Amniotic epithelial cell (primary cell): Measurements from ENCODE around the gene APOL6.
A peak's percentile ranks its signal among the peaks of the same experiment; 100 is the strongest.
"Not testable (repeated sequence)": the region's sequence is repeated elsewhere in the genome, so short reads cannot be mapped to it uniquely, and the experiment has no call there.

Source experiments
- DNase-seq: peaks from one replicate; pipeline ENCODE4 v3.0.0-alpha.2; 2010; ENCODE audit warnings: low read depth

The APOL6 gene

GRCh38 chr22:35677460-35678187, 29.4 kb downstream of the APOL6 start:
- DNase-seq = no peak

GRCh38 chr22:35678836-35679235, 30.6 kb downstream of the APOL6 start:
- DNase-seq = no peak

- peak; percentile 21 for DNase-seq
These were observed 31.2 kb downstream of the APOL6 start for GRCh38 chr22:35679492-35679891.

GRCh38 chr22:35681454-35682052, 33.3 kb downstream of the APOL6 start:
- DNase-seq = no peak

- no peak for DNase-seq
These were observed 35.3 kb downstream of the APOL6 start for GRCh38 chr22:35683560-35683959.

- DNase-seq = peak; percentile 75
These were observed 36.0 kb downstream of the APOL6 start for GRCh38 chr22:35684270-35684700.

GRCh38 chr22:35684732-35685131, 36.5 kb downstream of the APOL6 start:
- DNase-seq = no peak

- DNase-seq = peak; percentile 19
These were observed 37.5 kb downstream of the APOL6 start for GRCh38 chr22:35685731-35686130.

- DNase-seq = no peak
These were observed 38.1 kb downstream of the APOL6 start for GRCh38 chr22:35686298-35686697.

GRCh38 chr22:35687461-35687860, 39.2 kb downstream of the APOL6 start:
- no peak for DNase-seq

- DNase-seq = no peak
These were observed 40.8 kb downstream of the APOL6 start for GRCh38 chr22:35688913-35689675.

- no peak for DNase-seq
These were observed 41.8 kb downstream of the APOL6 start for GRCh38 chr22:35690001-35690400.

- DNase-seq = no peak
These were observed 47.0 kb downstream of the APOL6 start for GRCh38 chr22:35695202-35695601.

- no peak for DNase-seq
These were observed 48.9 kb downstream of the APOL6 start for GRCh38 chr22:35697142-35697541.

- DNase-seq = not testable (repeated sequence)
These were observed 51.6 kb downstream of the APOL6 start for GRCh38 chr22:35699852-35700251.

- peak; percentile 51 for DNase-seq
These were observed 55.8 kb downstream of the APOL6 start for GRCh38 chr22:35703861-35704584.

GRCh38 chr22:35705141-35705540, 56.9 kb downstream of the APOL6 start:
- DNase-seq = peak; percentile 91

- DNase-seq = no peak
These were observed 60.2 kb downstream of the APOL6 start for GRCh38 chr22:35708453-35708852.

- DNase-seq = no peak
These were observed 60.7 kb downstream of the APOL6 start for GRCh38 chr22:35708917-35709316.

GRCh38 chr22:35711336-35711735, 63.1 kb downstream of the APOL6 start:
- no peak for DNase-seq

GRCh38 chr22:35712672-35713071, 64.4 kb downstream of the APOL6 start:
- no peak for DNase-seq

GRCh38 chr22:35717572-35717971, 69.3 kb downstream of the APOL6 start, which contains the start of gene APOL5:
TSS of gene APOL5 (plus strand) at chr22:35717872. CDS start at chr22:35717872, 0 bp downstream.
- no peak for DNase-seq
